Stimulated activated CD4-positive, alpha-beta T cell treated with anti-CD3 and anti-CD28 coated beads, Interleukin-12 subunit alpha, Interleukin-12 subunit beta, amount 100 ng/mL, for 48 hours (primary cell): ENCODE measurements around the gene CRIM1.

ENCODE experiments used
- DNase-seq, 3 donors: peaks; one replicate each; pipeline ENCODE4 v3.0.0-alpha.2; 2020; ENCODE audit warnings: low read depth in 2 of 3, low spot score in 1 of 3

Gene CRIM1

GRCh38 chr2:36480028-36480427, 124.5 kb downstream of the CRIM1 start:
- DNase-seq = no peak

GRCh38 chr2:36480636-36481035, 125.1 kb downstream of the CRIM1 start:
- DNase-seq = no peak

DNA sequence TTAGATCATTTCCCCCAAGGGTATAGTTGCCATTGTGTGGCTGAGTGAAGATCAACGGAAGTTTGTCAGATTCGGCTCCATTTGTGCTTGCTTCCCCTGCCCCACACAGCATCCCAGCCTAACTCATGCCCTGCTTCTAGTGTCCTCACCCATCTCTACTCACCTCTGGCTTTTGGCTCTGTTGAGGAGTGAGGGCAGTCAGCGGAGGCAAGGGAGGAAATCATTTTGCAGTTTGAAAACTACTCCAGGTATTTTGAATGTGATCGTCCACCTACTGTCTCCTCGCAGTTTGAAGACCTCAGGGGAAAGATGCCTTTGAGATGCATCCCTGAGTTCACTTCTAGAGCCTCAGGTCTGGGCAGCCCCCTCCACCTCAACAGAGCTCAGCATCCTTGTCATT, 126.1 kb downstream of the CRIM1 start:
- DNase-seq = no peak

DNA sequence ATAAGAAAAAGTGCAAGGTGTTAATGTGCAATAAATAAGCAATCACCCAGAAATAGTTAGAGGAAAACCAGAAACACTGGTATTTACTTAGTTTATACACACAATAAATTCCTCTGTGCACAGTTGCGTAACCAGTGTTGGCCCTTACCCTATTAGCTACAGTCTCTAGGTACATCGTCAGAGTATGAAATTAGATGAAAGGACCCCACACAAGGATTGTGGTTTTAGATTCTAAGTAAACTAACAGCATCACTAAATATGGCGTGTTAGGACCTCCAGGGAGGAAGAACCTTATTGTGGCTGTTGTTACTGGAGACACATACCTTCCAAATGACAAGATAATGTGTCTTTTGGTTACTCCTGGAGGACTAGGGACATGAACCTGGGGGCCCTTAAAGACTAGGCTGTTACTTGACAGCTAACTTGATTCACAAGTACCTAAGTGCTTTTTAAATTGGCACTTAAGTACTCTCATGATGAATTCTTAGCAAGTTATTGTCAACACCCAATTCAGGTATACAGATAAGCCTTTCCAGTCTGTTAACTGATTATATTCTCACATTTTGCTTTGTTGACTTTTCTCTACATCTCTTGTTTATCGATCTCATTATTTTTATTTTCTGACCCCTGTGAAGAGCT, 127.1 kb downstream of the CRIM1 start:
- DNase-seq = no peak

- no peak for DNase-seq
These were observed 127.7 kb downstream of the CRIM1 start for GRCh38 chr2:36483290-36483689.

DNA sequence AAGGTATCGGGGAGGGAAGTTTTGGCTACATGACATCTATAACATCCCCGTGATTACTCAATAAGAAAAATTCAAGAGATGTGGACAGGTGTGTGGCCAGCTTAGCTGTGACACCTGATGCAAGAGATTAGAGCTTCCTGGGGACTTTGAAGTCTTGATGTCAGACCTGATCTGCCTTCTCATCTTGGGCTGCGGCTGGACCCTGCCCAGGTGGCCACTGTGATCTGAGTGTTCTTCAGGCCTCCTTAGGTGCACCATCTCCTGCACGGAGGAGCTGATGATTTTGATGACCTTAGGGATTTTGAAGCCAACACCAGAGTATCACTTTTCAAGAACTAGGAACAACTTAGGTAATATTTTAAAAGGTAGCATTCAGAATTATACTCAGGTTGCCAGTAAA, 128.9 kb downstream of the CRIM1 start:
- no peak for DNase-seq

DNA sequence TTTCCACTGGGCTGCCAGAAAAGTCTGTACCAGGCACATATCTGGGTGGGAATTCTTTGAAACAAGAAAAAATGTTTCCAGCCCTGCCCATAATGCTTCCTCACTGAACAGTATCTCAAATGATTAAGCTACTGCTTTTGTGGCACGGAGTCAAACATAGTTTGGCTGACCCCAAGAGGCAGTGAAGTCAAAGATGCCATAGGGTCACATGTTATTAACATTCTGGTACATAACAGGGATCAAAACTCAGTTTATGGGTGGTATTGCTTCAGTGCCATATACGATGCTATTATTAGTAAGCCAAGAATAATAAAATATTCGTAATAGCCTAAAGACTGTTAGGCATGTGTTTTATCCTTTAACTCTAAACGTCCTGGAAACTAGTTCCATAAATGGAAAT, 129.9 kb downstream of the CRIM1 start:
- DNase-seq = no peak

DNA sequence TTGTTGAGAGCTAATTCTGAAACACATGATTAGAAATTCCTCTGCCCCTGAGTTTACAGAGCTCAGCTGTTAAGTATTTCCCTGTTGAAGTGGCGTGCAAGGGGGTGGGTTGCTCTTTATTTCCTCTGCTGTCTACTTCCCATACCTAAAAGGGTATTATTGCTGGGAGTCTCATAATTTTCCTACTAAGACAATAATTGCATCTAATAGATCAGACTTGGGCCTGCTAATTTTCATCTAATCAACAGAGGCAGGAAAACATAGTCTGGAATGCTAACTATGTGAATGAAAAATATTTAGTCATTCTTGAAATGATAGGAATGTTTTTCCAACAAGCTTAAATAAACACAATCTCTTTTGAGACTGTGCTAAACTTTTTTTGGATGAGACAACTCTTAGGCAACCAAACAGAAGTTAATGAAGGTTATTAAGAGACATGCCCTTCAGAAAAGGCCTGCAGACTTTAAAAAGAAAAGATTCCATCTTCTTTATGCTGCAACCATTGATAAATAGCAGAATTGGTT, 131.0 kb downstream of the CRIM1 start:
- DNase-seq = no peak

DNA sequence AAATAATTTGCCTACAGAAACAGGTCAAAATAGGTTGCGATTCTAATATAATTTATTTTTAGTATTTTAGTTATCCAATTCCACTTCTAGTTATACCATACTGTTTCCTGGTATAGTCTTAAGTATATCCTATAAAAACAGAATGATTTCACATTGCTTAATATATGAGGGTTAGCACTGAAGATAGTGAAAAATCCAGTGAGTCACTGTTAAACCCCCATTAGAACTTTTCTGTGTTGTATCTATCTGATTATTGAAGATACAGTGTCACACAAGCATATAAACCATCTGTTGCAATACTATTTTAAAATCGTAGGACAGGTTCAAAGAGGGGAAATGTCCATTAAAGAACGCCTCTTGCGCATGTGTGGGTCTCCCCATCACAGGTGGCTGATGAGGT, 132.4 kb downstream of the CRIM1 start:
- DNase-seq = no peak

DNA sequence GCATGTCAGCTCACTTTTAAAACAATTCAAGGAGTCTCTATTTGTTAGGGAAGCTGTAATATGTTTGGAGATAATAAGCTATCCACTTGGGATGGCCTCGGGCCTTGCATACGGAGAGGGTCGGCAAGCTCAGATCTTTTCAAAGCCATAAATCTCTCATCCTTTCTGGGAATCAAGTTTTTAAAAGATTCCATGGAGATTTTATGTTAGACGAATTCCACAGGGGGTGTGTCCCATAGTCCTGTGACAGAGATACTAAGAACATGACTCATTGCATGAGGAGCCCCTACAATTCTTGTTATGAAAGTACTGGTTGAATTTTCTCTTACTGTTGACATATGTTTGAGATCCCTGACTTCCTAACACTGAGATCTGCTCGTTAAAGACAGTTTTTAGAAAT, 133.7 kb downstream of the CRIM1 start:
- no peak for DNase-seq

GRCh38 chr2:36490749-36491148, 135.2 kb downstream of the CRIM1 start:
- no peak for DNase-seq

- no peak for DNase-seq
These were observed 136.8 kb downstream of the CRIM1 start for GRCh38 chr2:36492216-36492945.

GRCh38 chr2:36493306-36493705, 137.7 kb downstream of the CRIM1 start:
- no peak for DNase-seq

DNA sequence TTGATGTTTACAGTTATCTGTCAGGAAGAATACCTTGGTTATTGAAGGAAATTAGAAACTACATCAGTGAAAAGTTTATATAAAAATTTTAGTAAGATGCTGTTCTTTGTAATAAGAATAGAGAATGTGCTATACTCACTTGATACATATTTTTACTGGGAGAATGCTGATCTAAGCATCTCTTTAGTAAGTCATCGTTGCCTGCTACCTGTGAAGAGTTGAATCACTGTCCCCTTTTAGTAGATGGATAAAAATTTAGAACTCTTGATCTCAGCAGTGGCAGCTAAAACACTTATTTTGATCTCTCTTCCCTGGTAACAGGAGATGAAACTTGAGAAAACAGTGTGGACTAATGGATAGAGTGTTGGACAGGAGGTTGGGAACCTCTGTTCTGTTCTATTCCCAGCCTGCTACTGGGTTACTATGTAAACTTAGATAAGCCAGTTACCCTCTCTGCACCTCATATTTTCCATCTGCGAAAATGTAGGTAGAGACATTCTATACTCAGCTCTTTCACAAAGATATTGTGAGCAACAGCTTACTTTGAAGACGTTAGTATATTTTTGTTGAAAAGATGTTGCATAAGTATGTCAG, 142.1 kb downstream of the CRIM1 start:
- no peak for DNase-seq

DNA sequence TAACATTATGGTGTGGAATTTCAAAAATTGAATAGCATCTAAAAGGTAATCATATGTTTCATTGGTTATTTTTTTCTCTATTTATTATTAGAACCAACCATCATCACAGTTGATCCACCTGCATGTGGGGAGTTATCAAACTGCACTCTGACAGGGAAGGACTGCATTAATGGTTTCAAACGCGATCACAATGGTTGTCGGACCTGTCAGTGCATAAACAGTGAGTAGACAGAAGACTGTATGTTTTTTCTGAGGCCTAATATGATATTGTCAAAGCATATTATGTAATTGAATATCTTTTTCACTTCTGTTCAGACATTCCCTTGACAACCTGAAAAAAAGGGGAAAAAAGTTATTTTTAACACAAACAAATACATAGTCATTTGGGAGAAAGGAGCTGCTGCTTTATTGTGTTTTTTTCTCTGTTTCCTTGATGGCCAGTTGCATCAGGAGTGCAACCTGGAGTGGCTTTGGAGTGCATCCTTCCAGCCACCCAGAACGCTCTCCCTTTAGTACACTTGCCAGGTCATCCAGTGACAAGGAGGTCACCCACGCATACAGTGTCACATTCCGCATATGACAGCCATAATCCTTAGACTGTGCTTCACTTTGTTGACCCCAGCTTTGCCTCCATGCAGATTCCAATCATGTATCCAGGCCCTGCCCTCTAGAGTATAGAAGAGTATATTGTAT, 143.7 kb downstream of the CRIM1 start:
- DNase-seq = no peak

GRCh38 chr2:36500072-36500471, 144.5 kb downstream of the CRIM1 start:
- DNase-seq = no peak

GRCh38 chr2:36502081-36502480, 146.5 kb downstream of the CRIM1 start:
- DNase-seq = no peak

GRCh38 chr2:36507408-36507812, 151.8 kb downstream of the CRIM1 start:
- DNase-seq = peak; percentile 2 to 8 (median 3)

- no peak for DNase-seq
These were observed 153.5 kb downstream of the CRIM1 start for GRCh38 chr2:36509075-36509474.

GRCh38 chr2:36511858-36512603, 156.5 kb downstream of the CRIM1 start:
- no peak for DNase-seq

DNA sequence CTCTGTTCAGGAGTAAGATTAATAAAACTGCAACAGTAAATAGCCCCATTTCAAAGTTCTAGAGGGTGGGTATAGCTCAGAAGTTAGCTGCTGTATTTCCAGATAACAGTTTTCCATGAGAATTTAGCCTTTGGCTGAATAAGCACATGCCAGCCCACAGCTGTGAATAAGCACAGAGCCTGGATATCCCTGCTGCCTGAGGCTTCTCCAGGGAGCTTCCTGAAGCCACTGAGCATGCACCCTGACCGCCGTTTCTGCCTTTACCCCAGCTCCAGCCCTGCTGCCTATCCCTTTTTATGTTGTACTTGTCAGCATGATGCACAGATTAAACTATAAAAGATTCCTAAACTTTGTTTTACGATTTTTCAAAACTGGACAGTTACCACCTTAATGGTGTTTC, 157.1 kb downstream of the CRIM1 start:
- no peak for DNase-seq
